GM21526 (cell line): Measurements from ENCODE around the gene ARPC4.

Experiments
- ATAC-seq: cut with Tn5 transposase; IDR thresholded peaks from one replicate; pipeline ENCODE4 v1.9.1; 2021; ENCODE audit warnings: moderate library complexity; ENCODE audit not compliant: unreplicated experiment, low FRiP score

ARPC4 gene

DNA sequence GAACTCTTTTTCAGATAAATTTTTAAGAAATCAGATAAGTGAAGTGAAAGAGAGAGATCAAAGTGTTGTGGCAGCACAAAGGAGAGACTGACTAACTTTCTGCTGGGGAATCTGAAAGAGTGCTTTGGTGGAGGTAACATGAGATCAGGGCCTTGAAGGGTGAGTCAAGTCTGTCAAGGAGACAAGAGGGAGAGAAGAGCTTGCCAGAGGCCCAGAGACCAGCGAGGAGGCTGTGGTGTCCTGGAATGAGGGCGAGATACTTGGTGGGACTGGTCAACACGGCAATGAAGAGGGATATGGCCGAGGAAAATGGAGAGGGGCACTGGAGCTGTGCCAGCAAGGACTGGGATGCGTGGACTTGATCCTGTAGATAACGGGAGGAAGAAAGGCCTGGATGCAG, 5.2 kb upstream of the ARPC4 start:
- no peak for ATAC-seq

DNA sequence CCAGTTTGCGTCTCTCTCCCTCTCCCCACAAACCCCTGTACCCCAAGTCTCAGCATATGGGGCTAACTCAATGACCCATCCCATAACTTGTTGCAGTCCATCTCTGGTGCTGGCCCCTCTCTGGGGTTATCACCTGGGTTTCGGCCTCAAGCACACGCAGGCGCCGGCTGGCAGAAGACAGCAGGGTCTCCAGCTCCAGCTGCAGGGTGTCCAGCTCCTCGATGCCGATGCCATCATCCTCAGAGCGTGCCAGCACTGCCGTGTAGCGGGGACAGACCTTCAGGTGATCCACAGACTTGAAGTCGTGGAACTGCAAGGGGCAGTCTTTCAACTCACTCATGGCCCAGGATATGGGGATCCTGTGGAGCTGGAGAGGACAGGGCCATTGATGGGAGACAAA, 1.8 kb upstream of the ARPC4 start:
- ATAC-seq: no peak

GRCh38 chr3:9791790-9792404, 985 bp upstream of the ARPC4 start:
- no peak for ATAC-seq

DNA sequence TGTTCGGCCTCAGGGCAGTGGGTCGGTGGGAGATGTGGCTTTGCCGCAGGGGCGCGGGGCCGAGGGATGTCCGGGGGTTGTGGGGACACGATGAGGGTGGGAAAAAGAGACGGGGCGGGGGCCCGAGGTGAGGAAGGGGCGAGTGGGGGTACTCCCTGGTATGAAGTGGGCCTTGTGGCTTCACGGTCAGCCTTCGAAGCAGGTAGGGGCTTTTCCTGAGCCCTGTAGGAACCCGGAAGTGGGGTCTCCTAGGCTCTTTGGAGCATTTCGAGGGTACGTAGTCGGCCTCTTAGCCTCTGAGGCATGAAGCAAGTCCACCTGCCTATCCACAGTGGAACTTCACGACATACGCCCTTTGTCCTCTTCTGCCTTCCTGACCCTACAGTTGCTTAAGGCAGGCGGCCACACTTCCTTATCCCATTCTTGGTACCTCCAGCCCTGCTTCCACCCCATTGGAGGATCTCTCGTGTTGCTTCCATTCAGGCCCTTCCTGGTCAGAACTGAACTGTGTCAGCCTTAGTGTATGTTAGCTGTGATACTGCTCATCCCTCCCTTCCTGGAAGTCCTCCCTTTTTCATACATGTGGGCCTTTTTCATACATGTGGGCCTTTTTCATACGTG, 389 bp downstream of the ARPC4 start:
- no peak for ATAC-seq

GRCh38 chr3:9794400-9794799, 1.5 kb downstream of the ARPC4 start:
- no peak for ATAC-seq

DNA sequence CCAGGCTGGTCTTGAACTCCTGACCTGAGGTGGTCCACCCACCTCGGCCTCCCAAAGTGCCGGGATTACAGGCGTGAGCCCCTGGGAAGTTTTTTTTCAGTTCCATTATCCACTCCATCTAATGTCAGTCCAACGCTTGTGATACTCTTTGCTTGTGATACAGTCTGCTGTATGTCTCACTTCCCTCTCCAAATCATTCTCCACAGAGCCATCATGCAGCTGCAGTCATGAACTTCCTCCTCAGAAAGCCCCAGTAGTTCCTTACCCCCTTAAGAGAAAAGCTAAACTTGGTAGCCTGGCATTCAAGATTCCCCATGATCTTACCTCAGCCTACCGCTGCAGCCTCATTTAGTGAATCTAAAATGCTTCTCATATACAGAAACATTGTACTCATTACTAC, 2.3 kb downstream of the ARPC4 start:
- no peak for ATAC-seq

GRCh38 chr3:9797196-9797945, 4.5 kb downstream of the ARPC4 start:
- ATAC-seq: no peak

GRCh38 chr3:9800529-9800928, 7.6 kb downstream of the ARPC4 start:
- ATAC-seq: no peak

- ATAC-seq: no peak
Measured at GRCh38 chr3:9803494-9803893, 10.6 kb downstream of the ARPC4 start.

- ATAC-seq: no peak
Measured at GRCh38 chr3:9804996-9805395, 12.1 kb downstream of the ARPC4 start.

- ATAC-seq: no peak
Measured at GRCh38 chr3:9806137-9806536, 13.3 kb downstream of the ARPC4 start.

GRCh38 chr3:9806688-9807589, 14.1 kb downstream of the ARPC4 start:
- no peak for ATAC-seq

DNA sequence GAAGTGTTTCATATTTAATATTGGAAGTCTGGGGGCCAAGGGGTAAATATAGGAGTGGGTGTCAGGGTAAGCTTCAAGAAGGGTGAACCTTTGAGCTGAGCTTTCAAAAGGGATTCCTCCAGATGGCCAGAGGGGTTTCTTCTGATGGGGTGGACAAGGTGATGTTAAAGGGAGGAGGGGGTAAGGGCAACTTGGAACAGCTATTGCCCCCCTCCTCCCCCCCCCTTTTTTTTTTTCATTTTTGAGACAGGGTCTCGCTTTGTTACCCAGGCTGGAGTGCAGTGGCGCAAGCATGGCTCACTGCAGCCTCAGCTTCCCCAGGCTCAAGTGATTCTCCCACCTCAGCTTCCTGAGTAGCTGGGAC, 15.1 kb downstream of the ARPC4 start:
- ATAC-seq: no peak

DNA sequence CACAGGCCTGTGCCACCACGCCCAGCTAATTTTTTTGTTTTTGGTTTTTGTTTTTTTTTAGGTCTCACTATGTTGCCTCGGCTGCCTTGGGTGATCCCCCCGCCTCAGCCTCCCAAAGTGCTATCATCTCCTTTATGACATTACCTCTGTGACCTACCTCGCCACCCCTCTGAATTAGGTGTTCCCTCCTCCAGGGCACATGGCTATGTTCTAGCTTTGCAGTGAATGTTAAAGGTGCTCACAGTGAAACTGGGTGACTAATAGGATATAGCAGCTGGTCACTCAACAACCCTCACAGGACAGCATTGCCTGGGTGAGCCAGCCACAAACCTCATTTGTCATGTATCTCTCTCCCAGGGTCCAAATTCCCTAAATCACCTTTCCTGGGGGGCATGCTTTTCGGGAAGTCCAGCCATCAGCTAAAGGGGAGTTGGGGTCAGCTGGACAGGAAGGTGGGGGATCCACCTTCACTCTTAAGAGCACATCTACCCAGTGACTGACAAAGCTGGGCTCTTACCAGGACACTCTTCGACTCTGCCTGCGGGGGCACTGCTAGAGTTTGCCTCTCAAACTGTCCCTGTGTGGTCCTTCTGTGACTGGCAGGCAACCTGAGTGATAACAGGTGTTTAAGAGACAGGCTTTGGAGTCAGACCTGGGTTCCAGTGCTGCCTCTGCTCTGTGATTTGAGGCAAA, 15.6 kb downstream of the ARPC4 start:
- peak; percentile 38 for ATAC-seq

DNA sequence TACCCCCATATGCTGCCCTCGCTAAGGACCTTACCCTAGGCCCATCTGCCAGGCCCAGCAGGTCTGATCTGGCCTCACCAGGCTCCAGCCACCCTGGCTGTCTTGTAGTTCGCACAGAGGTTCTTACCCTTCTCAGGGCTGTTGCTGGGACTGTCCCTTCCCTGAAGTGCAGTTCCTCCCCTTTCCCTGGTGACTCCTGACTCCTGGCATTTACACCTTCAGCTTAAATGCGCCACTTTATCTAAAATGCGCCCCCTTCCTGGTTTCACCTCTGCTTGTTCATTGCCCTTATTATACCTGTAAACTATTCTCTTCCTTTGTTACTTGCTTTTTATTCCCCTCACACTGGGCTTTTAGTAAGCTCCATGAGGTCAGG, 16.3 kb downstream of the ARPC4 start:
- ATAC-seq: no peak

- ATAC-seq: no peak
Measured at GRCh38 chr3:9809615-9810432, 16.9 kb downstream of the ARPC4 start, which contains the start of gene TTLL3. Gene TTLL3, plus strand, starts transcription at chr3:9810262. Its CDS starts 400 bp downstream, at chr3:9810662.

DNA sequence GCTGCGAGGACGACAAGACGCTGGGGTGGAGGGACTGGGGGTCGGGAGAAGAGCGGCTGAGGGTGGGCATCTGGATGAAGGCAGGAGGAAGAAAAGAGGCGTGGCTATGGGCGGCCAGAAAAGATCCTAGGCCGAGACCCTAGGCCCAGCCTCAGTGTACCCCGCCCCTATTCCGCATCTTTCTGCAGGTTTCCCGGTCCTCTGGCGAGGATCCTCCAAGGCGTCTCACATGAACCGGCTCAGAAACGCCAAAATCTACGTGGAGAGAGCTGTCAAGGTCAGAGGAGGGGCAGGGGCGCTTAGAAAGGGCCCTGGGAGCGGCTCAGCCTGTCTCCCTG, 17.5 kb downstream of the ARPC4 start:
- no peak for ATAC-seq

- no peak for ATAC-seq
Measured at GRCh38 chr3:9810846-9811245, 18.0 kb downstream of the ARPC4 start.

DNA sequence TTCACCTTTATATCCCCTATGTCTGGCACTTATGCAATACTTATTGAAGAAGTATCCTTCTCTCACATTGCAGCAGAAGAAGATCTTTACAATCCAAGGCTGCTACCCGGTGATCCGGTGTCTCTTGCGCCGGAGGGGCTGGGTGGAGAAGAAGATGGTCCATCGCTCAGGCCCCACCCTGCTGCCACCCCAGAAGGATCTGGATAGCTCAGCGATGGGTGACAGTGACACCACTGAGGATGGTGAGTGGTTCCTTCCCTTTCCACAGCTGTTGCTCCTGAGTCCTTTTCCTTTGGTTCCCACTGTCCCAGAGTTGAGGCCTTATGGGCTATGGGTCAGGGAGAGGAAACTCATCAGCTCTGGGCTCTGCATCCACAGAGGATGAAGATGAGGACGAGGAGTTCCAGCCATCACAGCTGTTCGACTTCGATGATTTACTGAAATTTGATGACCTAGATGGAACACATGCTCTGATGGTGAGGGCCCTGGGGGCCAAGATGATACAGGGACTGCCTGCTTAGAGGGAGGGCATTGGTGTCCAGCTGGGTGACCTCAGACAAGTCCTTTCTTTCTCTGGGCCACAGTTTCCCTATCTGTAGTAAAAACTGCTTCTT, 20.1 kb downstream of the ARPC4 start:
- no peak for ATAC-seq
